ENCODE measurements around the gene UGT1A9. TPM values are rescaled to one million over a fixed set of nuclear protein-coding genes. Genes with fewer than 3 reads are reported as not detected.
"Not testable (repeated sequence)": the region's sequence is repeated elsewhere in the genome, so short reads cannot be mapped to it uniquely, and the experiment has no call there.

Gene UGT1A9
- total RNA-seq, 1 experiment from 2014 or later, result not detected

DNA sequence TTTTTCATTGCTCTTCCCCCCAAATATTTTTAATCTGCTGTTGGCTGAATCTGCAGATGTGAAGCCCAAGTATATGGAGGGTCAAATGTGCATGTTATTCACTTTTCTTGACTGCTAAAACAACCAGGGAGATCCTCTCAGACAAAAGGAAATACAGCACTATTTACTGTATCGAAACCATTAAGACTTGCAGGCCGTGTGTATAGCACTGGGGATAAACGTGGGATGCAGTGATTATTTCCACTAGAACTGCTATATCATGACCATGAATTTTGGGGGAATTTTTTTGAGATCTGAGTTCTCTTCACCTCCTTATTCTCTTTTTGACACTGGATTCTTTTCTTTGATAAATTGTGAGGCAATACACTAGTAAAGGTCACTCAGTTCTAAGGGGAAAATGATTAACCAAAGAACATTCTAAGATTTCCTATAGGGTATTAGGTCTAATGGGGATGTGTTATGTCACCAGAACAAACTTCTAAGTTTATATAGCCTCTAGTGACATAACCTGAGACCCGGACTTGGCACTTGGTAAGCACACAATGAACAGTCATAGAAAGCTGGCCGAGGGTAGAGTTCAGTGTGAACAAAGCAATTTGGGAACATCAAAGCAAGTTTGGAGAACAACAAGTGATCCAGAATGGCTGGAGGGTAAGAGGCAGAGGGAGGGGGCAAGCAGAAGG, 73.5 kb downstream of the UGT1A9 start:
- in situ Hi-C loops (cut with HindIII; ENCODE audit: low pct_unique_long_range_greater_than_20kb, low sequenced_read_pairs), result no loop called here
- no peak for DNase-seq (ENCODE audit: low read depth, low spot score)

DNA sequence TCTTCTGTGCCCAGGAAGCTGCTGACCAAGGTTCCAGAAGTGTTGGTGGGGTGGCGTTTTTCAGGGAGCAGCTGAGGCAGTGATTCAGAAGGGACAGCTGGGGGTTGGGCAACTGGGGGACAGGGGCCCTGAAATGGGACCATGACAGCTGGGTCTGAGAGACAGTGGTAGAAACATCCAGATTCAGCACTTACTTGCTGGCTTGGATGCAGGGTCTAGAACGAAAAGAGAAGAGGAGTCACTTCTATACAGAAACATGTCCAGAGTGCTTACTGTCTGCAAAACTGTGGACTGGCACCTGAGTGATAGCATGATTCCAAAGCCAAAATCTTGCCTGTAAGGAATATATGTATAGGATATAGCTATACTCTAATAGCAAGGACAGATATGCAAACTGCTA, 74.1 kb downstream of the UGT1A9 start:
- in situ Hi-C loops (cut with HindIII; ENCODE audit: low pct_unique_long_range_greater_than_20kb, low sequenced_read_pairs); DNase-seq (ENCODE audit: low read depth, low spot score): not testable (repeated sequence)

DNA sequence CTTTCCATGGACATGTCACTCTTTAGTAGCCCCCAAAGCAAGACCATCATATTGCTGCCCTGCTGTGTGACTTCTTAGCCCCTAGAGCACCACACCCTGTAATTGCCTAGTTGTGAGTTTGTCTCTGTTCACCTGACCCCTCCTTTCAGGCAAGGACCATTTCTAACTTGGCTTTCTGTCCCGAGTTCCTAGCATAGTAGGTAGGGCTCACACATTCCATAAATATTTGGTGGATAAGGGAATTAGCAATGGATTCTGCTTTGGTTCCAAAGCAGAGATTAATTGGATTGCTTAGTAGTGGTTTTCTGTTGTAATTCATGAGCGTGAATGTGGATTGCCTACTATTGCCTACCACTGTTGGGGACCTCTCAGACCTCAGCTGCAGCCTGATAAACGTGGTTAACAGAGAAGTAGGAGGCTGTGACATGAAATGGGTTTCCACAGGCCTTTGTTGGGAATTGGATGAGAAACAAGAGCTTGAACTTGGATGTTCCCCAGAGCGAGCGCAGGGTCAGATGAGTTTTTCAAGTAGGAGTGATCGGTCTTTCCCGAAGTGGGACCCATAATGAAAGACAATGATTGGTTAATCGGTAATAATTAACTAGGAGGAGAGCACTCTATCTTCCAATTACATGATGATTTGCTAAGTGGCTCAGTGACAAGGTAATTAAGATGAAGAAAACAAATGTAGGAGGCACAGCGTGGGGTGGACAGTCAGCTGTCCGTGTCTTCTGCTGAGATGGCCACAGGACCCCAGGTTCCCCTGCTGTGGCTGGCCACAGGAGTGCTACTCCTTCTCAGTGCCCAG, 75.0 kb downstream of the UGT1A9 start:
- DNase-seq (ENCODE audit: low read depth, low spot score), result no peak

DNA sequence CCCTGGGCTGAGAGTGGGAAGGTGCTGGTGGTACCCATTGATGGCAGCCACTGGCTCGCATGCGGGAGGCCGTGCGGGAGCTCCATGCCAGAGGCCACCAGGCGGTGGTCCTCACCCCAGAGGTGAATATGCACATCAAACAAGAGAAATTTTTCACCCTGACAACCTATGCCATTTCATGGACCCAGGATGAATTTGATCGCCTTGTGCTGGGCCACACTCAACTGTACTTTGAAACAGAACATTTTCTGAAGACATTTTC, 75.5 kb downstream of the UGT1A9 start:
- no peak for DNase-seq (ENCODE audit: low read depth, low spot score)
- in situ Hi-C loops (cut with HindIII; ENCODE audit: low pct_unique_long_range_greater_than_20kb, low sequenced_read_pairs), result no loop called here

More for the DNA sequence above, 75.0 kb downstream of the UGT1A9 start:
- in situ Hi-C loops (cut with HindIII; ENCODE audit: low pct_unique_long_range_greater_than_20kb, low sequenced_read_pairs), result no loop called here

DNA sequence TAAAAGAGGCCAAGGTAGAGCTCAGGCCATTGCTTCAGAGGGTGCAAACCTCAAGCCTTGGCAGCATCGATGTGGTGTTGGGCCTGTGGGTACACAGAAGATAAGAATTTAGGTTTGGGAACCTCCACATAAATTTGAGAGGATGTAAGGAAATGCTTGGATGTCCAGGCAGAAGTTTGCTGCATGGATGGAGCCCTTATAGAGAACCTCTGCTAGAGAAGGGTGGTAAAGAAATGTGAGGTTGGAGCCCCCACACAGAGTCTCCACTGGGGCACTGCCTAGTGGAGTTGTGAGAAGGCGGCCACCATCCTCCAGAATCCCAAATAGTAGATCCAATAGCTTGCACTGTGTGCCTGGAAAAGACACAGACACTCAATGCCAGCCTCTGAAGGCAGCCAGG, 79.0 kb downstream of the UGT1A9 start:
- in situ Hi-C loops (cut with HindIII; ENCODE audit: low pct_unique_long_range_greater_than_20kb, low sequenced_read_pairs); DNase-seq (ENCODE audit: low read depth, low spot score): not testable (repeated sequence)

DNA sequence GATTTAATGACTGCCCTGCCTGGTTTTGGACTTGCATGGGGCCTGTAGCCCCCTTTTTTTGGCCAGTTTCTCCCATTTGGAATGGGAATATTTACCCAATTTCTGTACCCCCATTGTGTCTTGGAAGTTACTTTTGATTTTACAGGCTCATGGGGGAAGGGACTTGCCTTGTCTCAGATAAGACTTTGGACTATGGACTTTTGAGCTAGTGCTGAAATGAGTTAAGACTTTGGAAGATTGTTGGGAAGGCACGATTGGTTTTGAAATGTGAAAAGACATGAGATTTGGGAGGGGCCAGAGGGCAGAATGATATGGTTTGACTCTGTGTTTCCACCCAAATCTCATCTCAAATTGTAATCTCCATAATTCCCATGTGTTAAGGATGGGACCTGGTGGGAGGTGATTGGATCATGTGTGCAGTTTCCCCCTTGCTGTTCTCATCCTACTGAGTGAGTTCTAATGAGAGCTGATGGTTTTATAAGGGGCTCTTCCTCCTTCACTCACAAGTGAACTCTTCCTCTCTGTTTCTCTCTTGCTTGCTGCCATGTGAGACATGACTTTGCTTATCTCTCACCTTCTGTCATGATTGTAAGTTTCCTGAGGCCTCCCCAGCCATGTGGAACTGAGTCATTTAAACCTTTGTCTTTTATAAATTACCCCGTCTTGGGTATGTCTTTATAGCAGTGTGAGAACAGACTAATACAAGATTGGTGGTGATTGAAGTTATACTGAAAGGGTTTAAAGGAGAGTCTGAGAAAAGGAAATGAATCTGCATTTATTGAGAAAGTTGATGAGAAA, 79.7 kb downstream of the UGT1A9 start:
- in situ Hi-C loops (cut with HindIII; ENCODE audit: low pct_unique_long_range_greater_than_20kb, low sequenced_read_pairs); DNase-seq (ENCODE audit: low read depth, low spot score): not testable (repeated sequence)

DNA sequence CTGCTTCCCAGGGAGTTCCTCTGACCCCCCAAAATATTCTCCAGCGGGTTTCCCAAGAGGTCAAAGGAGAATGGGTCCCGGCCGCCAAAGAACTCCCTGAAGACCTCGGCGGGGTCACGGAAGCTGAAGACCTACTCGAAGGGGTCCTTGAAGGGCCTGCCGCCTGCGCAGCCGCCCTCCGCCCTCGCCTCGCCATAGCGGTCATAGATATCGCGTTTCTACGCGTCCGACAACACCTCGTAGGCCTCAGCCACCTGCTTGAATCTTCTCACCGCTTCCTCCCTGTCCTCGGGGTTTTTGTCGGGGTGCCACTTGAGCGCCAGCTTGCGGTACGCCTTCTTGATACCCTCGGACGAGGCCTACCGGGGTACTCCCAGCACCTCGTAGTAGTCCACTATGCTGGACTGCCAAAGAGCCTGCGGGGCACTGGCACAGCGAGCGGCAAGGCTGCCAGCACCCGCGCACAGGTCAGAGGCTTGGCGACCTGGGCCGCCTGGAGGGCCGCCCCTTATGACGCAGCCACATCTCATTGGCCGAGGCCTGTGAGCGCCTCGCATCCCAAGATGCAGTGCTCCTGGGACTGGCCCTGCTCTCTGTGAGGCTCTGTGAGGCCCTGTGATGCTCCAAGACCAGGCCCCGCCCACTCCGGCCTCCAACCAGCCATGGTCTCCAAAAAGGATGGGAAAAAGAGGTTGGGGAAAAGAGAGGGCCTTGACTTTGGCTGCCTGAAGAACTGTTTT, 83.3 kb downstream of the UGT1A9 start:
- DNase-seq (ENCODE audit: low read depth, low spot score), result no peak
- in situ Hi-C loops (cut with HindIII; ENCODE audit: low pct_unique_long_range_greater_than_20kb, low sequenced_read_pairs), result no loop called here

DNA sequence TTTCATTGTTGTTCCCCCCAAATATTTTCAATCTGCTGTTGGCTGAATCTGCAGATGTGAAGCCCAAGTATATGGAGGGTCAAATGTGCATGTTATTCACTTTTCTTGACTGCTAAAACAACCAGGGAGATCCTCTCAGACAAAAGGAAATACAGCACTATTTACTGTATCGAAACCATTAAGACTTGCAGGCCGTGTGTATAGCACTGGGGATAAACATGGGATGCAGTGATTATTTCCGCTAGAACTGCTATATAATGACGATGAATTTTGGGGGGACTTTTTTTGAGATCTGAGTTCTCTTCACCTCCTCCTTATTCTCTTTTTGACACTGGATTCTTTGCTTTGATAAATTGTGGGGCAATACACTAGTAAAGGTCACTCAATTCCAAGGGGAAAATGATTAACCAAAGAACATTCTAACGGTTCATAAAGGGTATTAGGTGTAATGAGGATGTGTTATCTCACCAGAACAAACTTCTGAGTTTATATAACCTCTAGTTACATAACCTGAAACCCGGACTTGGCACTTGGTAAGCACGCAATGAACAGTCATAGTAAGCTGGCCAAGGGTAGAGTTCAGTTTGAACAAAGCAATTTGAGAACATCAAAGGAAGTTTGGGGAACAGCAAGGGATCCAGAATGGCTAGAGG, 84.9 kb downstream of the UGT1A9 start:
- DNase-seq (ENCODE audit: low read depth, low spot score), result no peak

DNA sequence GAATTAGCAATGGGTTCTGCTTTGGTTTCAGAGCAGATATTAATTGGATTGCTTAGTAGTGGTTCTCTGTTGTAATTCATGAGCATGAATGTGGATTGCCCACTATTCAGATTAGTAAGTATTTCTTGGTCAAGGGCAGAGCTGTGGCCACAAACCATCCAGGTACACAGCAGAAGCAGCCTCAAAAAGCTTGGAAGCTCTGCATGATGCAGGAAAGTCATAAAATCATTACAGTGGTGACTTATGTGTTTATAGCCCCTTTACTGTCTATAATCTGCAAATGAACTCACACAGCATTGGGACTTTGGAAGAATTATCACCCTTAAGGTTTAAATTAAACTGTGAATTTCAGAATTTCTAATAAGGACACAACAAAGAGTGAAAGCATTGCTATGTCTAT, 86.4 kb downstream of the UGT1A9 start:
- no peak for DNase-seq (ENCODE audit: low read depth, low spot score)
- in situ Hi-C loops (cut with HindIII; ENCODE audit: low pct_unique_long_range_greater_than_20kb, low sequenced_read_pairs), result no loop called here

More for the DNA sequence above, 84.9 kb downstream of the UGT1A9 start:
- in situ Hi-C loops (cut with HindIII; ENCODE audit: low pct_unique_long_range_greater_than_20kb, low sequenced_read_pairs), result no loop called here

DNA sequence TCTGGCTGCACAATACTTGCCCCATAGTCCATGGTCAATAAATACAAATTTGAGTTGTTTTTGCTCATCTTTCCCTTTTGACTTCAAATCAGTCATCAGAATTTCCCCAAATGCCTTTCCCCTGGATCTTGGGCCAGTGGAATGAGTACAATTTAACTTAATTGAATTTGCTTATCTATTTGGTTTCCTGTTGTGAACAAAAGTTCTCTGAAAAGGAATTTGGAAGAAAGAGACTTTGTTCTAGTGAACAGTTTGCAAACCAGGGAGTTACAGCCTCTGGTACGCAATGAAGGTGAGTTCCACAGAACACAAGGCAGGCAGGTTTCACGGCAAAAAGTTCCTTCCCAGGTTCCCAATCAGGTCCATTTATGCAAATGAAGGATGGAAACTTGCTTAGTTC, 87.2 kb downstream of the UGT1A9 start:
- in situ Hi-C loops (cut with HindIII; ENCODE audit: low pct_unique_long_range_greater_than_20kb, low sequenced_read_pairs), result no loop called here
- DNase-seq (ENCODE audit: low read depth, low spot score), result no peak

DNA sequence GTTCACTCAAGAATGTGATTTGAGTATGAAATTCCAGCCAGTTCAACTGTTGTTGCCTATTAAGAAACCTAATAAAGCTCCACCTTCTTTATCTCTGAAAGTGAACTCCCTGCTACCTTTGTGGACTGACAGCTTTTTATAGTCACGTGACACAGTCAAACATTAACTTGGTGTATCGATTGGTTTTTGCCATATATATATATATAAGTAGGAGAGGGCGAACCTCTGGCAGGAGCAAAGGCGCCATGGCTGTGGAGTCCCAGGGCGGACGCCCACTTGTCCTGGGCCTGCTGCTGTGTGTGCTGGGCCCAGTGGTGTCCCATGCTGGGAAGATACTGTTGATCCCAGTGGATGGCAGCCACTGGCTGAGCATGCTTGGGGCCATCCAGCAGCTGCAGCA, 88.3 kb downstream of the UGT1A9 start, which contains the start of gene UGT1A1:
Gene UGT1A1, plus strand, starts transcription at position 228 of the 400 bp plus-strand sequence. Its CDS starts 18 bp downstream, at position 246.
- DNase-seq (ENCODE audit: low read depth, low spot score), result no peak
- in situ Hi-C loops (cut with HindIII; ENCODE audit: low pct_unique_long_range_greater_than_20kb, low sequenced_read_pairs), result no loop called here

DNA sequence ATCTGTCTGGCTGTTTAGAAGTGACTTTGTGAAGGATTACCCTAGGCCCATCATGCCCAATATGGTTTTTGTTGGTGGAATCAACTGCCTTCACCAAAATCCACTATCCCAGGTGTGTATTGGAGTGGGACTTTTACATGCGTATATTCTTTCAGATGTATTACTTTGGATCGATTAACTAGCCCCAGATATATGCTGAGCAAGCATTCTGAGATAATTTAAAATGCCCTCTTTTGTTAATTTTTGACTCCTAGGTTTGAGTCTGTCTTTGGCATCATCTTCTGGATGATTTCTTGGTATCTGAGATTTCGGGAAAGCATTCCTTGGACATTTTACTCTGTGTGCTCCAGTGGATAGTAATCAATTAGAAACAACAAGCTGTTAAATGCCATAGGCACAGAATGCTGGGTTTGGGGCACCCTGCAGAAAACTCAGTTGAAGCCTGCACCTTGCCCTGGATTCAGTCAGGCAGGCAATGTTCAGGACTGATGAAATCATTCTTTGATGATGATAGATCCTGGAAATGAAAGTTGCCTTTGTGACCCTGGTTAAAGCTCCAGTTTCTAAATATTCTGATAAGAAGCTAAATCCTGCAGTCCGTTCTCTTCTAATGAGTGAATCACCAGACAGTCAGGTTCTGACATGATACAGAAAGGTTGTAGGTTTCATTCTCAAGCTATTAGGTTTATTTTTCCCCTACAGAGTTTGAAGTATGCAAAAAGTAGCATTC, 89.5 kb downstream of the UGT1A9 start:
- DNase-seq (ENCODE audit: low read depth, low spot score), result no peak
- in situ Hi-C loops (cut with HindIII; ENCODE audit: low pct_unique_long_range_greater_than_20kb, low sequenced_read_pairs), result no loop called here

DNA sequence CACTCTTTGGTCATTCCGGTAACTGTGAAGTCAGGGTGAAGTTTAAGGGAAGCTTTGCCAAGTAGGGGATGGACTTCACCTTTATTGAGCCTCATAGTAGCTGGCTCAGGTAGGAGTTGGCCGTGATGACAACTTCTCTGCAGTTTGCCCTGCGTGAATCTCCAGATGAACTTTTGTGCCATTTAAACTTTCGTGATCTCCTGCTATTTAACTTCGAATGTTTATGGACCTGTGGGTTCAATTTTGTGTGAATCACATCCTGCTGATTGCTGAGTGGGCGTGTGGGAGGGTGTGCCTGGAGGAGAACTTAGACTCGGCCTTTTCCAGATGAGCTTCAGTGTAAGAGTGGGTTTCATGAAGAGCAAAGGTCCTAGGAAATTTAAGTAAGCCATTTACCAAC, 92.6 kb downstream of the UGT1A9 start:
- in situ Hi-C loops (cut with HindIII; ENCODE audit: low pct_unique_long_range_greater_than_20kb, low sequenced_read_pairs), result no loop called here
- no peak for DNase-seq (ENCODE audit: low read depth, low spot score)

DNA sequence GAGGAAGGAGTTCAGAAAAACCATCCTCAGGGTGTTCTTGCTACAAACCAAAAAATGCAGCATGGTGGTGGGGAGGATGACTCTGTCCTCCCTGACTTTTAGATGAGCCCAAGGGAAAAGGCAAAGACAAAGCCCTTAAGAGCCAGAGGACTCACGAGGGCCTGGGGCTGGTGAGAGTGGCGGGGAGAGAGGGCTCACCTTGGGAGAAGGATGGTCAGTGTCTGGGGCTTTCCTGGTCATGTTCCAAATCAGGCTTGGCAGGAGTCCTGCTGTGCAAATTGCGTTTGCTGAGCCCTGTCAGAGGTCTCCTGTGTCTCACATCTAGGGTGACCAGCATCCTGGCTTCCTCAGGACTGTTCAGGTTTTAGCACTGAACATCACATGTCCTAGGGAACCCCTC, 93.1 kb downstream of the UGT1A9 start:
- no peak for DNase-seq (ENCODE audit: low read depth, low spot score)

DNA sequence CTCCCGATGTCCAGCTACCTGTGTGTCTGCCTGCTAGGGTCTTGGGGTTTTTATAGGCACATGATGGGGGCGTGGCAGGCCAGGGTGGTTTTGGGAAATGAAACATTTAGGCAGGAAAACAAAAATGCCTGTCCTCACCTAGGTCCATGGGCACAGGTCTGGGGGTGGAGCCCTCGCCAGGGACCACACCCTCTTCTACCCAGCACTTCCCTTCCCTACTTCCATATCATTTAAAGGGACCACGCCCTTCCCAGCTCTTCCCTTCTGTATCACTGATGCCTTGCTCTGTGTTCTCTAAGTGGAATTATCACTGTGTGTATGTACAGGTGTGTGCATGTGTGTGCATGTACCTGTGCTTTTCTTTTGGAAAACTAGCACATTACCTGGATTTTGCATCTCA, 94.7 kb downstream of the UGT1A9 start:
- no peak for DNase-seq (ENCODE audit: low read depth, low spot score)
- in situ Hi-C loops (cut with HindIII; ENCODE audit: low pct_unique_long_range_greater_than_20kb, low sequenced_read_pairs), result no loop called here

More for the DNA sequence above, 93.1 kb downstream of the UGT1A9 start:
- in situ Hi-C loops (cut with HindIII; ENCODE audit: low pct_unique_long_range_greater_than_20kb, low sequenced_read_pairs), result no loop called here

DNA sequence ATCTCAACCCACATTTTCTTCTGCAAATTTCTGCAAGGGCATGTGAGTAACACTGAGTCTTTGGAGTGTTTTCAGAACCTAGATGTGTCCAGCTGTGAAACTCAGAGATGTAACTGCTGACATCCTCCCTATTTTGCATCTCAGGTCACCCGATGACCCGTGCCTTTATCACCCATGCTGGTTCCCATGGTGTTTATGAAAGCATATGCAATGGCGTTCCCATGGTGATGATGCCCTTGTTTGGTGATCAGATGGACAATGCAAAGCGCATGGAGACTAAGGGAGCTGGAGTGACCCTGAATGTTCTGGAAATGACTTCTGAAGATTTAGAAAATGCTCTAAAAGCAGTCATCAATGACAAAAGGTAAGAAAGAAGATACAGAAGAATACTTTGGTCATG, 96.4 kb downstream of the UGT1A9 start:
- in situ Hi-C loops (cut with HindIII; ENCODE audit: low pct_unique_long_range_greater_than_20kb, low sequenced_read_pairs), result no loop called here
- no peak for DNase-seq (ENCODE audit: low read depth, low spot score)

DNA sequence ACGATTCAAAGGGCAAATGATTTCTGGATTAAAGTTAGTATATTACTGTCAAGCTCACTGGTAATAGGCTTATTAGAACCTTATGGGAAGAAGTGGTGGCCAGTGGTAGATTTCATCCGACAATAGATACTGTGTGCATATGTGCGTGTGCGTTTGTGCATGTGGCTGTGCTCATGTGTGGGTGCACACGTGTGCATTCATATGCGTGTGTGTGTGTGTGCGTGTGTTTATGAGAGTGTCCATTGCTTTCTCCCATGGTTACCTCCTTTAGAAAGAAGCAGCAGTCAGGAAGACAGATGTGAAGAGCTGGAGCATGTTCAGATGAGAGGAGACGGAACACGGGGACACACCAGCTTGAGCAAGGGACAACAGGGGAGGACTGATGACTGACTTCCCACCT, 97.6 kb downstream of the UGT1A9 start:
- DNase-seq (ENCODE audit: low read depth, low spot score), result no peak
- in situ Hi-C loops (cut with HindIII; ENCODE audit: low pct_unique_long_range_greater_than_20kb, low sequenced_read_pairs), result no loop called here
